Measurements from ENCODE around the gene B4GALT3. TPM values are rescaled to one million over a fixed set of nuclear protein-coding genes. Genes with fewer than 3 reads are reported as not detected.

B4GALT3 gene
- total and polyA plus RNA-seq, 9 of the 15 experiments (the other 6 are each of a cell fraction or from before 2014, with no cell fraction given) = 31.2 to 103 (median 46.1) TPM

DNA sequence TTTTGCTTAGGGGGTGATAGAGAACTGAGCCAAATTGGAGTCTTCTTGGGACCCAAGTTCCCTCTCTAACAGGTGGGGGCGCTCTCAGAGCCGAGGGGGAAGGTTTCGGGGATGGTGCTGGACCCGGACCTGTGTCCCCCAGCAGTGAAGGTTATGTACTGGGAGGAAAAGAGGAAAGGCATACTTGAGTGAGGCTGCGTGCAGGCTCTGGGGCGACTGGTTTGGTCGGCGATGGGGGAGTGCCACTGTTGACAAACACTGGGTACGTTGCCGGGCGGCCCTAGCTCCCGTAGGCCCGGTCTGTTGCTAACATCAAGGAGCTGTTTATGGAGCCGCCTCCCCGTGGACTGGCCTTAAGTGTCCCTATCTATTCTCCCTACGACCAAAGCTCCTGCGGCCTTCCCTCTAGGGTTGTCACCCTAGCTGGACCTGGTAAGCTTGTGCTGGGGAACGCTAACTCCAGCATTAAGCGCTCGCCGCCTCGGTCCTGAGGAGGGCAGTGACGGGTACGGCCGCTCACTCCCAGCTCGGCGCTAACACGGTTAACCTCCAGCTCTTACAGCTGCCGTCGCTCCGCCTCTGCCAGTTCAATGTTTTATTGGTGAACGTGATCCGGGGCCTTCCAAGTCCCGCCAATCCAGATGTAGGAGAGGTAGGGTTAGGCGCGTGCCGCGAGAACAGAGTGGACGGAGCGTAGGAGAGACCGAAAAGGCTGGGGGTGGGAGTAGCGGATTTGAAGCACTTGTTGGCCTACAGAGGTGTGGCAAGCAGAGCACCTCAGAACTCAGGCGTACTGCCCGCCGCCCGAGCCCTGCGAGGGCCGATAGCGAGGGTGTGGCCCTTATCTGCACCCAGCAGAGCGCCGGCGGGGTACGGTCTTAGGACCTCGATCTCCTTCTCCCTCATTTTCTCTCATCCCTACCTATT is 11.3 kb downstream of the B4GALT3 start, which contains the start of gene PPOX (continued):
- TF ChIP-seq, protein P1, sequence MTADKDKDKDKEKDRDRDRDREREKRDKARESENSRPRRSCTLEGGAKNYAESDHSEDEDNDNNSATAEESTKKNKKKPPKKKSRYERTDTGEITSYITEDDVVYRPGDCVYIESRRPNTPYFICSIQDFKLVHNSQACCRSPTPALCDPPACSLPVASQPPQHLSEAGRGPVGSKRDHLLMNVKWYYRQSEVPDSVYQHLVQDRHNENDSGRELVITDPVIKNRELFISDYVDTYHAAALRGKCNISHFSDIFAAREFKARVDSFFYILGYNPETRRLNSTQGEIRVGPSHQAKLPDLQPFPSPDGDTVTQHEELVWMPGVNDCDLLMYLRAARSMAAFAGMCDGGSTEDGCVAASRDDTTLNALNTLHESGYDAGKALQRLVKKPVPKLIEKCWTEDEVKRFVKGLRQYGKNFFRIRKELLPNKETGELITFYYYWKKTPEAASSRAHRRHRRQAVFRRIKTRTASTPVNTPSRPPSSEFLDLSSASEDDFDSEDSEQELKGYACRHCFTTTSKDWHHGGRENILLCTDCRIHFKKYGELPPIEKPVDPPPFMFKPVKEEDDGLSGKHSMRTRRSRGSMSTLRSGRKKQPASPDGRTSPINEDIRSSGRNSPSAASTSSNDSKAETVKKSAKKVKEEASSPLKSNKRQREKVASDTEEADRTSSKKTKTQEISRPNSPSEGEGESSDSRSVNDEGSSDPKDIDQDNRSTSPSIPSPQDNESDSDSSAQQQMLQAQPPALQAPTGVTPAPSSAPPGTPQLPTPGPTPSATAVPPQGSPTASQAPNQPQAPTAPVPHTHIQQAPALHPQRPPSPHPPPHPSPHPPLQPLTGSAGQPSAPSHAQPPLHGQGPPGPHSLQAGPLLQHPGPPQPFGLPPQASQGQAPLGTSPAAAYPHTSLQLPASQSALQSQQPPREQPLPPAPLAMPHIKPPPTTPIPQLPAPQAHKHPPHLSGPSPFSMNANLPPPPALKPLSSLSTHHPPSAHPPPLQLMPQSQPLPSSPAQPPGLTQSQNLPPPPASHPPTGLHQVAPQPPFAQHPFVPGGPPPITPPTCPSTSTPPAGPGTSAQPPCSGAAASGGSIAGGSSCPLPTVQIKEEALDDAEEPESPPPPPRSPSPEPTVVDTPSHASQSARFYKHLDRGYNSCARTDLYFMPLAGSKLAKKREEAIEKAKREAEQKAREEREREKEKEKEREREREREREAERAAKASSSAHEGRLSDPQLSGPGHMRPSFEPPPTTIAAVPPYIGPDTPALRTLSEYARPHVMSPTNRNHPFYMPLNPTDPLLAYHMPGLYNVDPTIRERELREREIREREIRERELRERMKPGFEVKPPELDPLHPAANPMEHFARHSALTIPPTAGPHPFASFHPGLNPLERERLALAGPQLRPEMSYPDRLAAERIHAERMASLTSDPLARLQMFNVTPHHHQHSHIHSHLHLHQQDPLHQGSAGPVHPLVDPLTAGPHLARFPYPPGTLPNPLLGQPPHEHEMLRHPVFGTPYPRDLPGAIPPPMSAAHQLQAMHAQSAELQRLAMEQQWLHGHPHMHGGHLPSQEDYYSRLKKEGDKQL (CRISPR knock-in tag; IDR thresholded peaks at IDR 0.05; ENCODE audit: borderline replicate concordance) = no peak
- TF ChIP-seq SMARCA4 (IDR thresholded peaks at IDR 0.05) = peak; percentile 98
- no peak for TF ChIP-seq SMAD2 (IDR thresholded peaks at IDR 0.05; ENCODE audit: low read depth, low read length)
- peak; percentile 86 for TF ChIP-seq ZNF766 (CRISPR knock-in tag; conservative IDR thresholded peaks at IDR 0.05)
- peak; percentile 96 for TF ChIP-seq RNF2 (IDR thresholded peaks at IDR 0.05)
- peak; percentile 100 for TF ChIP-seq CCNT2 (IDR thresholded peaks at IDR 0.05; ENCODE audit: borderline replicate concordance, extremely low read depth, insufficient read length, low read depth, low read length)
- TF ChIP-seq, protein P2, sequence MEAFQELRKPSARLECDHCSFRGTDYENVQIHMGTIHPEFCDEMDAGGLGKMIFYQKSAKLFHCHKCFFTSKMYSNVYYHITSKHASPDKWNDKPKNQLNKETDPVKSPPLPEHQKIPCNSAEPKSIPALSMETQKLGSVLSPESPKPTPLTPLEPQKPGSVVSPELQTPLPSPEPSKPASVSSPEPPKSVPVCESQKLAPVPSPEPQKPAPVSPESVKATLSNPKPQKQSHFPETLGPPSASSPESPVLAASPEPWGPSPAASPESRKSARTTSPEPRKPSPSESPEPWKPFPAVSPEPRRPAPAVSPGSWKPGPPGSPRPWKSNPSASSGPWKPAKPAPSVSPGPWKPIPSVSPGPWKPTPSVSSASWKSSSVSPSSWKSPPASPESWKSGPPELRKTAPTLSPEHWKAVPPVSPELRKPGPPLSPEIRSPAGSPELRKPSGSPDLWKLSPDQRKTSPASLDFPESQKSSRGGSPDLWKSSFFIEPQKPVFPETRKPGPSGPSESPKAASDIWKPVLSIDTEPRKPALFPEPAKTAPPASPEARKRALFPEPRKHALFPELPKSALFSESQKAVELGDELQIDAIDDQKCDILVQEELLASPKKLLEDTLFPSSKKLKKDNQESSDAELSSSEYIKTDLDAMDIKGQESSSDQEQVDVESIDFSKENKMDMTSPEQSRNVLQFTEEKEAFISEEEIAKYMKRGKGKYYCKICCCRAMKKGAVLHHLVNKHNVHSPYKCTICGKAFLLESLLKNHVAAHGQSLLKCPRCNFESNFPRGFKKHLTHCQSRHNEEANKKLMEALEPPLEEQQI (IDR thresholded peaks at IDR 0.05) = peak; percentile 93; the same call in 1 of the 2 replicates
- TF ChIP-seq, protein P3, sequence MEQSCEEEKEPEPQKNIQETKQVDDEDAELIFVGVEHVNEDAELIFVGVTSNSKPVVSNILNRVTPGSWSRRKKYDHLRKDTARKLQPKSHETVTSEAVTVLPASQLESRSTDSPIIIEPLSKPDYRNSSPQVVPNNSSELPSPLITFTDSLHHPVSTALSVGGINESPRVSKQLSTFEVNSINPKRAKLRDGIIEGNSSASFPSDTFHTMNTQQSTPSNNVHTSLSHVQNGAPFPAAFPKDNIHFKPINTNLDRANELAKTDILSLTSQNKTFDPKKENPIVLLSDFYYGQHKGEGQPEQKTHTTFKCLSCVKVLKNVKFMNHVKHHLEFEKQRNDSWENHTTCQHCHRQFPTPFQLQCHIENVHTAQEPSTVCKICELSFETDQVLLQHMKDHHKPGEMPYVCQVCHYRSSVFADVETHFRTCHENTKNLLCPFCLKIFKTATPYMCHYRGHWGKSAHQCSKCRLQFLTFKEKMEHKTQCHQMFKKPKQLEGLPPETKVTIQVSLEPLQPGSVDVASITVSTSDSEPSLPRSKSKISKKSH (CRISPR knock-in tag; IDR thresholded peaks at IDR 0.05) = no peak
- TF ChIP-seq KAT8 (IDR thresholded peaks at IDR 0.05; ENCODE audit: low read depth) = no peak
- TF ChIP-seq SRF (CRISPR knock-in tag; IDR thresholded peaks at IDR 0.05) = peak in 1 of 2 experiments; percentile 69; a peak in 1 of 4 replicates
- no peak for TF ChIP-seq SNRNP70 (optimal IDR thresholded peaks at IDR 0.05; ENCODE audit: low read depth, low read length)
- peak; percentile 97 for TF ChIP-seq SOX6 (IDR thresholded peaks at IDR 0.05)
- TF ChIP-seq ATF1 (CRISPR knock-in tag; IDR thresholded peaks at IDR 0.05) = no peak
- peak; percentile 88 for TF ChIP-seq ATF1 (tag; IDR thresholded peaks at IDR 0.05)
- TF ChIP-seq MYNN (IDR thresholded peaks at IDR 0.05) = peak; percentile 77
- no peak for TF ChIP-seq MYNN (CRISPR knock-in tag; IDR thresholded peaks at IDR 0.05)
- TF ChIP-seq, protein P4, sequence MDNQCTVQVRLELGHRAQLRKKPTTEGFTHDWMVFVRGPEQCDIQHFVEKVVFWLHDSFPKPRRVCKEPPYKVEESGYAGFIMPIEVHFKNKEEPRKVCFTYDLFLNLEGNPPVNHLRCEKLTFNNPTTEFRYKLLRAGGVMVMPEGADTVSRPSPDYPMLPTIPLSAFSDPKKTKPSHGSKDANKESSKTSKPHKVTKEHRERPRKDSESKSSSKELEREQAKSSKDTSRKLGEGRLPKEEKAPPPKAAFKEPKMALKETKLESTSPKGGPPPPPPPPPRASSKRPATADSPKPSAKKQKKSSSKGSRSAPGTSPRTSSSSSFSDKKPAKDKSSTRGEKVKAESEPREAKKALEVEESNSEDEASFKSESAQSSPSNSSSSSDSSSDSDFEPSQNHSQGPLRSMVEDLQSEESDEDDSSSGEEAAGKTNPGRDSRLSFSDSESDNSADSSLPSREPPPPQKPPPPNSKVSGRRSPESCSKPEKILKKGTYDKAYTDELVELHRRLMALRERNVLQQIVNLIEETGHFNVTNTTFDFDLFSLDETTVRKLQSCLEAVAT (IDR thresholded peaks at IDR 0.05) = peak; percentile 34 to 54; a peak in 1 of 4 replicates
- TF ChIP-seq HLTF (IDR thresholded peaks at IDR 0.05) = peak; percentile 62; the same call in 1 of the 2 replicates

Measured in K562 (cell line).